Activated CD4-positive, CD25-positive, alpha-beta regulatory T cell treated with anti-CD3 and anti-CD28 coated beads, Interleukin-2, amount 50 U/mL, for 24 hours (primary cell): ENCODE results near the gene TXNDC5.

Source experiments
- ATAC-seq, 2 donors: fragments of 150-1000 bp; cut with Tn5 transposase; one replicate each; pipeline ENCODE4 v1.10.0; 2021; ENCODE audit warnings: mild to moderate bottlenecking in 1 of 2, moderate library complexity in 1 of 2

The TXNDC5 gene

DNA sequence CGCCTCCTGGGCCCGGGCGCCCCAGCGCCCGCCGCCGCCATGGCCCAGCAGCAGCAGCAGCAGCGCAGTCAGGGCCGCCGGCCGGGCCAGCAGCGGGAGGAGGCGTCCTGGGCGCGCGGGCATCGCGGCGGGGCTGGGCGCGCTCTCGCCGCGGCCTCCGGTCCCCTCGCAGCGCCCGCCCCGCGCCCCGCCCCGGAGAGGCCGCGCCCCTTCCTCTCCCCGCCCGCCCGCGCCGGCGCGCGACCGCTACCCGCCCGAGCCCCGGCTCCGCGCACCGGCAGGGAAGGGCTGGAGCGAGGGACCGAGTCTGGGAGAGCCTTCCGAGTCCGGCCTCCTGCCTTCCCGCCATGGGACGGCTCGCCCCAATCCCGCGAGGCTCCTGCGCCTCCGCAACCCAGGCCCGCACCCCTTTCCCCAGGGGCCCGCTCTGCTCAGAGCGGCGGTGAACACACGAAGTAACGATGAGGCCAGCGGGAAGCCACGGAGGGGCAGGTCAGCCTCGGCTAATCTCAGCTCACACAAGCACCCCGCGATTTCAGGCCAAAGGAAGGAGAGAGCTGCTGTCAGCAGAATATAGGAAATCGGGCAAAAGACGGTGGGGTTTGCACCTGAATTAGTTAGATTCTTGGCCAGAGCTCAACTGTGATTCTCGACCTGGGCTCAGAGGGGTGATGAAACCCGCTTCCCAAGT, at the start of gene TXNDC5:
Gene TXNDC5 (minus strand): TSS at position 135 of the 691 bp plus-strand sequence. CDS start 12 bp downstream, at position 123.
- peak; percentile 82 to 83 for ATAC-seq

DNA sequence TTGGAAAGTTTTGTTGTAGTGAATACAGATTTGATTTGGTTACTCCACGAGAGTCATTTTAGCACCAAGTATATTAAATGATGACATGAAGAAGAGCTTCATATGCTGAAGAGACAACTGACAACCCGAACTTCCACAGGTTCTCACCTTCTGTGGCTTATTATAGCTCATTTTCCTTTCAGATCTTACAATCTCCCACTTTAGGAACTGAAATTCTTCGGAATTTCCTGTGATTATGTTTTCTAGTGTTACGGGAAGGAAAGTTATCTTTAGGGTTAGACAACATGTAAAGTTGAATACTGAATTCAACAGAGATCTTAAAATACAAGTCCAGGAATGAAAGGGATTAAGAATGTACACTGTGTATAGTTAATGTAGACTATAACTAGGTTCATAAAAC, 49.6 kb upstream of the TXNDC5 start:
- ATAC-seq: no peak

DNA sequence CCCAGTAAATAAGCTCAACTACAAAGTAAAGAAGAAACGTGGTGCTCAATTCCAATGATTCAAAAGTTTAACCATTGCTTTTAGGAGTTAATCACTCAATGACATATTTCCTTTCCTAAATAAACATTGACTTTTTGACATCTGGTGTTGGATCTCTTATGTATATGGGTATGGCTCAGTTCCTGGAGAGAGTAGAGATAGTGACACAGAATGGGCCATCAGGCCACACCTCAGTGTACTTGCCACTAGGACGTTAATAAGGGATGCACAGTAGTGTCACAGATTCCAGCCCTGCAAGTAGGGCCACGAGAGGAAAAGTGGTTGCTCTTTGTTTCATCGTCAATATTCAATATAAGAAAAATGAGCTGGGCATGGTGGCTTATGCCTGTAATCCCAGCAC, 48.9 kb upstream of the TXNDC5 start:
- ATAC-seq: no peak

DNA sequence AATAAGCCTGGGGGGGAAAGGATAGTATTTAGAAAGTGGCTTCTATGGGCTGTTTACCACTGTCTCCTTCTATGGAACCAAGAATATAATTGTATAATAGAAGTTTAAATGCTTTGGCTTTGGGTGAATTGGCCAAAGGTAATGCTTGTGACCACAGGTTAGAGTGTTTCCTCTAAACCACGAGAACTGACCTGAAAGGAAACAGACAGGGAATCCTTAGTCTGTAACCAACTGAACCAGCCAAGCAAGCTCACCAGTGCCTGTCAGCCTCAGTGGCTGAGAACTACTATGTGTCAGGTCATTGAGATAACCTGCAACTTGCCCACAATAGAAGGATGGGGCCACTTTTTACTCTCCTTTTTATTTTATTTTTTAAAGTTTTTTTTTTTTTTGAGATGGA, 47.9 kb upstream of the TXNDC5 start:
- ATAC-seq: no peak

DNA sequence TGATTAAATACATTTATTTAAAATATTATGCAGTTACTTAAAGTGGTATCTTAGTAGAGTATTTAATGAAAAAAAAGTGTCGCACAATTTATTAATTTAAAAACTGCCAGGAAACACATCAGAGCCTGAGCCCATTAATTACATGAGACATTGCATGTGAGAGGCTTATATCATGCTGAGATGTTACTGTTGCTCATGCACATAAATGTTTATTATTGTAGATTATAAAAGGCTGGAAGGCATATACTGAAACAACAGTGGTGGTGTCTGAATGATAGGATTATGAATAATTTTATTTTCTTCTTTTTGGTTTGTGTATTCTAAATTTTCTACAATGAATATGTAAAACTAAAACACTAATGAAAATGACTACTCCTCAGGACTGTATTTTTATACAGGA, 45.7 kb upstream of the TXNDC5 start:
- ATAC-seq: no peak

DNA sequence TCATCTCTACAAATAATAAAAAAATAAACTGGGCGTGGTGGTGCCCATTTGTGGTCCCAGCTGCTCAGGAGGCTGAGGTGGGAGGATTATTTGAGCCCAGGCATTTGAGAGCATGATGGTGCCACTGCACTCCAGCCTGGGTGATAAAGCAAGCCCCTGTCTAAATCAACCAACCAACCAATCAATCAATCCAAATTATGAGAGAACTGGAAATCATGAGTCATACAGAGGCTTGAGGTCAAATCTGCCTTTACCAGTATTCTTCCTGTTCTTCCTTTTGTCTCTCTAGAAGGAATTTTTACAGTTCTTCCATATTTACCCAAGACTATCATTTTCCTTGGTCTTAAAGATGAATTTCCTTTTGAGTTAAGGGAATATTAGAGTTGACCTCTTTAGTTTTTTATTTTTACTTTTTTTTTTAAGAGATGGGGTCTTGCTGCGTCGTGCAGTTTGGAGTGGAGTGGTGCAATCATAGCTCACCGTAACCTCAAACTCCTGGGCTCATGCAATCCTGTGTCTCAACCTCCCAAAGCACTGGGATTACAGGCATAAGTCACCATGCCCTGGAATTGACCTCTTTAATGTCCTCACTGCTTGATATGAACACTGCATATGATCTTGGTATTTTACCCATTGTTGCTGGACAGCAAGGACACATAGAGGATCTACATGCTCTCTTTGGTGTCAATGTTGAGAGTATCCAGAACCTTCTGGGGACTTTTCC, 44.1 kb upstream of the TXNDC5 start:
- no peak for ATAC-seq

DNA sequence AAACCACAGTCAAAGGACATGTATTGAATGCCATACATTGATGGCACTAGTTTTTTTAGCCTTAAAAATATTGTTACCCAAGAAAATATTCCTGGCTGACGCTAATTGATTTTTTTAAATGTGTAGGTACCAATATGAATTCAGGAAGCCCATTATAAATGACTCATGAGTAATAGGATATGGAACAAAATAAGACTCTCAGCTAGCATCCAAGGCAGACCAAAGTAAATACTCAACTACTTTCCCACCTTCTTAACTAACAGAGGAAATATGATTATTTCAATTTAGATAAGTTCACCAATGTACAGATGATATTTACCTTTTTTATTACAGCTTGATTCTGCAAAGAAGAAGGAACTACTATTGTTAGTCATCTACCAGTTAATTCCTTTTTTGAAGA, 43.2 kb upstream of the TXNDC5 start:
- no peak for ATAC-seq

DNA sequence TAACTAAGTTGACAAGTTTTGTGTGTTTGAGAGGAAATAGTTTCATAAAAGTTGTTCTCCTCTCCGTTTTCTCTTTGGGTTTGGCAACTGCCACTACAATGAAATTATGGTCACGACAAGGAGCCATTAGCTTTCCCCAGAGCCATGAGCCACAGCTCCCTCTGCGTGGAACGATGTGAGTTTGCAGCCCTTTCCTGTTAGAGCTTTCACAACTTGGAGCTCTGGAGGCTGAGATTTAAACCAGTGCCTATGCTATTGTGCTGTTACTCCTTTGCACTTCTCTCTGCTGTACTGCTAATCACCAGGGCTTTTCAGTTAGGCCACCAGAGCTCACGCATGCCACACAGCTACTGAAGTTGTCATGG, 29.3 kb upstream of the TXNDC5 start:
- ATAC-seq: no peak

DNA sequence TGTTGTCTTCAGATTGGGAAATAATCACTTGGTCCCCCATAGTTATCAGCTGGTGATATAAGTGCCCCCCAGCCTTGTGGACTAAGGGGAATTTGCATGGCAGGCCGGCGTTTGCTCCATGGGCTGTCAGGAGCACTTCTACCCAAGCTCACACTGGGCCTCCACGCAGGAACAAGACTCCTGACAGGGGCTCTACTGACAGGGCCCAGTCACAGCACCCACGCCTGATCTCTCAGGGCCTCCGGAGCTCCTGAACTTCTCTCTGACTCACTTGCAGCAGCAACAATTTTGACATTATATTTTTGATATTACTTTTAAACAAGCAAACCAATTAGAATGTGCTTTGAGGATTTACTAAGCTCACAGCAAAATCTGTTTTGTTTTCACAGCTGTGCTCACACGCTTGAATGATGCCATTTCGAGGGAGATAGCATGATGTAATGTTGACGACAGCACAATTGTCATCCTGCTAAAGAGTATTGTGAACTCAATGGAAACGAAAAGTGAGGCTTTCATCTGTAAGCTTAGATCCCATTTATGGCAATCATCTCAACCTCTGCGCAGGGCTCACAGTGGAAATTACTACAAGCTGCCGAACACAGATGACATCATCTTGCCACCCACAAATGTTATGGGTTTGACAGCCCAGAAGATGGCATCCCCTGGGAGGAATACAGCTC, 28.7 kb upstream of the TXNDC5 start:
- ATAC-seq: no peak

DNA sequence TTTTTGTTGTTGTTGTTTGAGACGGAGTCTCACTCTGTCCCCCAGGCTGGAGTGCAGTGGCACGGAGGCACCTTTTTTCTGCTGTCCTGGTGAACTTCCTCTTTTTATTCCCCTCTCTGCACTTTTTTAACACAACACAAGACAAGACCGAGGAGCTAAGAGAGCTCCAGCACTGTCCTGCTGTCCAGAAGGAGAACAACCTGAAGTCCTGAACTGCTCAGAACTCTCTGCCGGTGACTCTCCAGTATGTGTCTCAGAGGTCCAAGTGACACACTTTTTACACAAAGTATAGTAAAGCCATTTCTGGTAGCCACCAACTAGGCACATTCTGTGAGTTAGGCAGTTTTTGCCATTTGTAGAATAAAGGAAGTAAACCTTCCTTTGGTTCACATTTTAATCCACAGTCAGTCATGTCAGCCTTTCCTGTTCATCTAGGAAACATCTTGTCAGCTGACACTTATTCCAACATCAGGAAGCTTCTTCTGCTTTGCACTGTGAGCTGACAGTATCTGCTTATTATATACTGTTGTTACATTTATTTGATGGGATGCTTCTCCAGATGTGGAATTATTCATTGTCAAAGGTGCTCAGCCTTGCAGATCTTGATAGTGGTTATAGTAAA, 28.1 kb upstream of the TXNDC5 start:
- no peak for ATAC-seq

DNA sequence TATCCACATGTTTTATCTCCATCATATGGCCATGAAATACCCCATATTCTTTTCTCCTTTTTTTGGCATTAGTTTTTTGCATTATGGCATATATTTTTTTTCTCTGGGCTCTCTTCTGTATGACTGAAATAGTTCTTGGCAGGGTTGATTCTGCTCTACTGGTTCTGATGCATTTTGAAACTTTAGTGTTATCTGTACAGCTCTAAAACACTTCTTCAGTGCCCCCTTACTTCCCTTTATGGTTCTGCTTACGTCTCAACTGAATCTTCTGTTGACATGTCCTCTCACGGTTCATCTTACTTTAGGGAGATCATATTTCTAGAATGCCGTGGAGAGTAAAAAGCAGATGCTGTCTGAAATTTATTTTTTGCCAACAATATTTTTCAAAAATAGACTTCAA, 23.2 kb upstream of the TXNDC5 start:
- ATAC-seq: no peak

DNA sequence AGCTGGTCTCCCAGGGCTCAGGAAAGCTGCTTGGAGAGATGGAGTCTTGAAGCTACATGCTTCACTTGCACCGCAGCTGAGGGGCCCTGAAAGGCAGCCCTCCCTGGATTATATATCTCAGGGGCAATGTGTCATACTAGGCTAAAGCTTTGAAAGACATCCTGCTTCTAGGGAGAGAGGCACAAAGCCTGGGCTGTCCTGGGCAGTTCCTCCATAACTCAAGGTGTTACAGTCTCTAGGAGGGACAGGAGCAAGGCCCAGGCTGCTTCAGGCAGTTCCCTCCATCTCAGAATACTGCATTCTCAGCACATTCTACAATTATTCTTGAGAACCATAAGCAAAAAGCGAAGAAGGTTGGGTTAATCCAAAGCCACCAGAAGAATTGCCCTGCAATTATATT, 22.0 kb upstream of the TXNDC5 start:
- ATAC-seq: no peak

DNA sequence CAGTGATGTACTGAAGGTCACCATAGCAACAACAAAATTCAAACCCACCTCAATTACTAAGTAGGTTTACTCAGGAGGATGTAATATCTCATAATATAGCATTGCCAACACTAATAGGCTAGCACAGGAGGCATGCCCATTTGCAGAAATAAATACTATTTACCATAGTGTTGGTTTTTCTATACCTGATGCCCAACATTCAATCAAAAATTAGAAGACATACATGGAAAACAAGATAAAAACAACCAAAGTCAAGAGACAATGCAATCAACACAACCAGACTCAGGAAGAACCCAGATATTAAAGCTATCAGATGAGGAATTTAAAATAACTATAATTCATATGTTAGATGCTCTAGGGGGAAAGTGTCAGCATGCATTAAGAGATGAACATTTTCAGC, 14.3 kb upstream of the TXNDC5 start:
- no peak for ATAC-seq

DNA sequence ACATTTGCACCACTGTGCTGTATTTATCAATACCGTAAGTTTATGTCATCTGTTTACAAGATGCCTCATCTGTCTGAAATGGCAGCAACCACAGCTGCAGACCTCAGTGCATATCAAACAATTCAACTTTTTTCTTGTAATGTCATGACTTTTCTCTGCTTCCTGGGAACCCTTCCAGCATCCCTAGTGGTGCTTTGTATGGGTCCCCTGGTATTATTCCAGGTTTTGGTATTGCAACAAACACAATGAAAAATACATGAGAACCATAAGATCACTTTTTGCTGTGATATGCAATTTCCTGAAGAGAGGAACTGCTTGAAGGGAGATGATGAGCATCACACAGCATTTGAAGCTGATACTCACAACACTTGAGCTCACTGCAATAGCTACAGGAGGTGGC, 12.0 kb upstream of the TXNDC5 start:
- no peak for ATAC-seq

DNA sequence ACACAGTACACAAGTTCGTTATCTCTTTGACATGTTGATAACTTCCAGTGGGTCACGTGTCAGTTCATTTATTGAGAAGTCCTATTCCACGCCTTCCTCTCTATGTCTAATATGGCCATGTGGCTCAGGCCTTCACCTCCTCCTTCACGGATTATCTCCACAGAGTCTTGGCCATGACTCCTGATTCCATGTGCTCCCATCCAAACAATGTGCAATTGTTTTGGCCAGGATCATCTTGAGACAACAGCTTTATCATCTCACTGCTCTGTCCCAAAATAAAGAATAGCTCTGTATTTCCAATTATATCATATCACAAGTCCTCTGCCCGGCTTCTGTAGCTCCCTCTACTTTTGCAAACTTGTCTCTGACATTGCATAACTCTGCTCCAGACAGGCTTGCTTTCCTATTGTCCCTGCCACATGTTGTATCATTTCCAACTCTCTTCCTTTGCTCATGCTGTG, 11.1 kb upstream of the TXNDC5 start:
- no peak for ATAC-seq

DNA sequence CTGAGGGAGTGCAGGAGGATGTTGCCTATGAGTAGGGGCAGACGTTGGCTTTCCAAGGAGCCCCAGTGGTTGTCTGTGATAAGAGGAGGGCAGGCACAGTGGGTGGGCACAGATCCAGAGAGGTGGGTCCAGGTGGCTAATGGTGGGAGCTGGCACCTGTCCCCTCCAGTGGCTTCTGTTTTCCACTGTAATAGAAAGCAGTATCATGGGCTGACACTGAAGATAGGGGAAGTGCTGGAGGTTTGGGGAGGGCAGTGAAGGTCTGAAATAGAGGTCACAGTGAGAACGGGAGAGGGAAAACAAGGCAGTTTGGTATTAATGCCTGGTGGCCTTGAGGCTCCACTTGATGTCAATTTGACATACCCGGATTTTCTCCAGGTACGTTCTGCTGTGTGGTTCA, 10.5 kb upstream of the TXNDC5 start:
- no peak for ATAC-seq

DNA sequence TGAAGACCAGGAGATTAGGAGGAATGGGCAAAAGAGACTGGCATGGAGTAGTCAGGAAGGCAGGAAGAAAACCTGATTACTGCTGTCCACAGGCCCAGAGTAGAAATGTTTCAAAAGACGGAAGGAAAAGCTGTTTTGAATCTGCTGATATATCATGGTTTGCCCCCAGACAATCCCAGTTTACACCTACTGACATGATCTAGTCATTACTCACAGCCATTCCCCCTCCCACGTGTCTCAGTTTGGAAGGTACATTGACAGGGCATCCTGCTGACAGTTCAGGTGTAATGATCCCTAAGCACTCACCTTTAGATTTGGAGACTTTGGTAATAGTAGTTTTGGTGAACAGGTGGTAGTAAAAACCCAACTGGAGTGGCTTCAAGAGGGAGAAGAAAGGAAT, 9.8 kb upstream of the TXNDC5 start:
- ATAC-seq: peak in 1 of 2 donors; percentile 68

DNA sequence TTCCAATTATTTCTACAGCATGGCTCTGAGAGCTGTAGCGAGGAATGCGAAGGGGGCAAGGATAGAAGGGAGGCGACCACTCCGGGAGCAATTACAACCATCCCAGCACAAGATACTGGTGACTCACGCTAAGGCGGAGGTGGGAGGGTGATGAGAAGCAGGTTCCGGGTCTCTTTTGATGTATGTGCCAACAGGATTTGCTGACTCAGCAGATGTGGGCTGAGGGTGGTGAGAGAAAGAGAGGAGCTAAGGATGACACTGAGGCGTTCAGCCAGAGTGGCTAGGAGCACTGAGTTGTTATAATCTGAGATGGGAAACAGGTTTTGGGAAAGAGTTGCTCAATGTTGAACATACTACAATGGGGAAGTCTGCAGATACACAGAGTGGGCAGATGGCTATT, 9.3 kb upstream of the TXNDC5 start:
- ATAC-seq: peak in 1 of 2 donors; percentile 58

DNA sequence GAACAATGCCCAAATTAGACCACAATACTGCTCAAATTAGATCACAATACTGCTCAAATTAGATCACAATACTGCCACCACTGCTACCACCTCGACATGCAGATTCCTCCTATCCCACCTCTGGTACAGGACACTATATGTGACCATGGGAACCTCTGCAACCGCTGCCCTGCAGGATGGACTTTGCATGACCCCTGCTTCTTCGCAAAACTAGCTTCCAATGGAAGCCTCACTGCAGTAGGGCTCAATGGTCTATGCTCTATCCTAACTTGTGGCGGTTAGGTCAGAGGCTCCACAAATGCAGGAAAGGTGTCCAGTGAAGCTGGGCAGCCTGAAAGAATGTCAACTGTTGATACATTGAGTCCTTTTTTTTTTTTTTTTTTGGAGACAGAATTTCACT, 7.8 kb upstream of the TXNDC5 start:
- ATAC-seq: no peak

DNA sequence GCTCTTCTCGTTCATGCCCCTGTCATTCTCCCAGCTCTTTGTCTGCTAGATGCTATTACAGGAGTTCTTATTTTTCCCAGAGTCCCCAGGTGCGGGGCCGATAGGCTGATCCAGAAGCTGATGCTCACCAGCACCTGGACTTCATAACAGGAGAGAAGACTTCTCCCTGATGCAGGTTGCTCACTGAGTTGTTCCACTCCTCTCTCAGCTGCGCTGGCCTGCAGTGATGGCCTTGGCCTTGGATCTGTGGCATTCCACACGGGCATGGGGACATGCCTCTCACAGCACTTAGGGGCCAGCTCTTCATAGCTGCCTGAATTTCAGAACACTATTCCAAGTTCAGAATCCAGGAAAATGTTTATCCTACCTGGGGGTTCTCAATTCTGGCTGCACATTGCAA, 7.1 kb upstream of the TXNDC5 start:
- no peak for ATAC-seq

DNA sequence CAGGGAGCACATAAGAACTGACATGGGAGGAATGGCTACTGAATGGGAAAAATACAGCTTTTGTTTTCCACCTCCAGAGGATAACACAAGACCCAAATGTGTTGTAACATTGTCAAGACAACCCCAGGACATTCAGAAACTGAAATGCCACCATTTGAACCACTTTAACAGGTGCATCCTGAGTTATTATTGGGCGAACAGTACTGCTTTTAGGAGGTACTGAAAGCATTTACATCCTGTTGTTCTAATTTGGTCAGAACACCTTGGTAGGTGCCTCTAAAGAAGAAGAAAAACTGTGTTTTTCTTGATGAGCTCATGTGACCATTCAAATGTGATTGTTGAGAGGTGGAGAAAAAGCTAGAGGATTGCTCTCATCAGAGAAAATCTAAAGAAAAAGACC, 6.4 kb upstream of the TXNDC5 start:
- ATAC-seq: no peak

DNA sequence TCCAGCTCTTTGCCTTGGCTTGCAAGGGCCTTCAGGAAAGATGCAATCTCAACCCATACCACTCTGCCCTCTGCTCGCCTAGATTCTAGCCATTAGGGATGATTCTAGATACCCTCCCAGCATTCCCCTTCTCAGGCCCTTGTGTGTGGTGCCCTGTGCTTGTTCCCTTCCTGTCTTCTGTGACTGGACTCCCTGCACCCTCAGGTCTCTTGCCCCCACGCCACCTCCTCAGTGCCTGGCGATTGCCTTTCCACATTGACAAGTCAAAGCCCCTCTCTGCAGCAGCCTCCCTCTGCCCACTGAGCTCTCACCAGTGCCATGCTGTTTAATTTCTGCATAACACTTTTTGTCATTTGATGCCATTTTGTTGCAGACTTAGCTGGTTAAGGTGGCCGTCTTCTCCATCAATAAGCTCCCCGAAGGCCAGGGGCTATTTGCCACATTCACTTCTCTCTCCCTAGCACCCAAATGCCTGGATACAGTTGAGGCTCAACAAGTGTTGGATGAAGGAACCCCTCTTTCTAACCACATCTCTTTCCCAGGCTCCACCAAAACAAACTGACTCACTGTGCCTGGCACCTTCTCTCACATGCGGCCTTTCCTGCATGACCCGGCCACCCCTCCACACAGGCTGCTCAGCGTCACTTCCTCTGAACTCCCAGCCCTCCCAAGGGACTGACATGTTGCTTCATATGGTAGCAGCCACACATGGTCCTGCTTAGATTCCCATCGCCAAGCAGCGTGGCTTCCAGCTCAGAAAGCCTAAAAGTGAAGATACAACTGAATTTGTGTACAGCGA, 4.6 kb upstream of the TXNDC5 start:
- no peak for ATAC-seq

DNA sequence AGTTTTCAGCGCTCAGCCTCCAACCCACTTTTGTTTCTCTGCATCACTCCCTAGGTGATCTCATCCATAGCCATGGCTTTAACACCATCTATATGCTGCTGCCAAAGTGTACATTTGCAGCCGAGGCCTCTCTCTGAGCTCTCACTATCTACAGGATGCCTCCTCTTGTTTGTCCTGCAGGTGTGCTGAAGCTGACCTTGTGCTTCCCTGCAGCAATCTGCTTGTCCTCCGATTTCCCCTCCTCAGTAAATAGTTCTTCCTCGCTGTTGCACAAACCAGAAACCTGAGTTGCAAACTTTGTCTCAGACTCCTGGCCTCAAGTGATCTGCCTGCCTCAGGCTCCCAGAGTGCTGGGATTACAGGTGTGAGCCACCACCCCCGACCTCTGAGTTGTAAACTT, 3.7 kb upstream of the TXNDC5 start:
- ATAC-seq: no peak
